Measurements from ENCODE around the gene SLC5A2. TPM values are rescaled to one million over a fixed set of nuclear protein-coding genes. Genes with fewer than 3 reads are reported as not detected.
"Not testable (repeated sequence)": the region's sequence is repeated elsewhere in the genome, so short reads cannot be mapped to it uniquely, and the experiment has no call there.

Gene SLC5A2
- total RNA-seq, 2 experiments from 2014 or later = not detected

DNA sequence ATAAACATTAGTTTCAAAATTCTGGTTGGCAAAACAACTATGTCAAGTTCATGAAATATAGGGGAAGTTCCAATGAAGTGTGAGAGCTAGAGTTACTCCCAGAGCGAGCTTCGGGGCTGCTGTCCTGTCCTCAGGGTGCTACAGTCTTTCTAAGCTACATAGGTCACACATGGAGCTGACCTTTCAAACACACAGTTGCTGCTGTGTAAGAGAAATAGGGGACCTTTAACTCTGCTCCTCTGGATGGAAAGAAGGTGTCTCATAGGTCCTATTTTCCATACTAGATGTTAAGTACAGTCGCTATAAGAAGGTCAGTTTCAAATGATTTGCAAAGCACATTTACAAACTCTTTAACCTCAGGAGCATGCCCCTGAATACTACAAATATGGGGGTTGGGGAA is 38.4 kb downstream of the SLC5A2 start:
- Histone ChIP-seq H3K4me1 (ENCODE audit: insufficient read depth, low read length, poor library complexity, severe bottlenecking) (no peaks in the 10 kb centered on the region), H3K79me2 (ENCODE audit: insufficient read depth, low read depth, low read length) (no peaks in the 10 kb centered on the region), H3K36me3 (ENCODE audit: insufficient read depth, low read length) (no peaks in the 10 kb centered on the region), H3K27ac (ENCODE audit: low read depth, low read length, poor library complexity, severe bottlenecking) (no peak overlapping the region), H3K4me2 (ENCODE audit: low read length) (no peak overlapping the region), H3K4me3 (ENCODE audit: low read depth, low read length, poor library complexity, severe bottlenecking) (no peak overlapping the region), H3K9me3 (ENCODE audit: low read length) (no peaks in the 10 kb centered on the region), H3K9me2 (ENCODE audit: insufficient read depth, low read length) (no peaks in the 10 kb centered on the region), H2AFZ (ENCODE audit: low read length) (no peak overlapping the region), H4K20me1 (ENCODE audit: insufficient read depth, low read length) (no peaks in the 10 kb centered on the region)
- no peak for TF ChIP-seq EZH2phosphoT487 (IDR thresholded peaks at IDR 0.05; ENCODE audit: borderline replicate concordance, low read depth, low read length)
- TF ChIP-seq, protein P1, sequence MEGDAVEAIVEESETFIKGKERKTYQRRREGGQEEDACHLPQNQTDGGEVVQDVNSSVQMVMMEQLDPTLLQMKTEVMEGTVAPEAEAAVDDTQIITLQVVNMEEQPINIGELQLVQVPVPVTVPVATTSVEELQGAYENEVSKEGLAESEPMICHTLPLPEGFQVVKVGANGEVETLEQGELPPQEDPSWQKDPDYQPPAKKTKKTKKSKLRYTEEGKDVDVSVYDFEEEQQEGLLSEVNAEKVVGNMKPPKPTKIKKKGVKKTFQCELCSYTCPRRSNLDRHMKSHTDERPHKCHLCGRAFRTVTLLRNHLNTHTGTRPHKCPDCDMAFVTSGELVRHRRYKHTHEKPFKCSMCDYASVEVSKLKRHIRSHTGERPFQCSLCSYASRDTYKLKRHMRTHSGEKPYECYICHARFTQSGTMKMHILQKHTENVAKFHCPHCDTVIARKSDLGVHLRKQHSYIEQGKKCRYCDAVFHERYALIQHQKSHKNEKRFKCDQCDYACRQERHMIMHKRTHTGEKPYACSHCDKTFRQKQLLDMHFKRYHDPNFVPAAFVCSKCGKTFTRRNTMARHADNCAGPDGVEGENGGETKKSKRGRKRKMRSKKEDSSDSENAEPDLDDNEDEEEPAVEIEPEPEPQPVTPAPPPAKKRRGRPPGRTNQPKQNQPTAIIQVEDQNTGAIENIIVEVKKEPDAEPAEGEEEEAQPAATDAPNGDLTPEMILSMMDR (conservative IDR thresholded peaks at IDR 0.05; ENCODE audit: low read length) = no peak
- DNase-seq (ENCODE audit: low spot score) = no peak
- ChIA-PET CTCF (ENCODE audit: unreplicated experiment) (no interaction called here), POLR2A (no interaction called here)
- intact Hi-C loops (cut with micrococcal nuclease; ENCODE audit: unreplicated experiment) = no loop called here
- no TSS peak for BruUV-seq (replicated peaks)

DNA sequence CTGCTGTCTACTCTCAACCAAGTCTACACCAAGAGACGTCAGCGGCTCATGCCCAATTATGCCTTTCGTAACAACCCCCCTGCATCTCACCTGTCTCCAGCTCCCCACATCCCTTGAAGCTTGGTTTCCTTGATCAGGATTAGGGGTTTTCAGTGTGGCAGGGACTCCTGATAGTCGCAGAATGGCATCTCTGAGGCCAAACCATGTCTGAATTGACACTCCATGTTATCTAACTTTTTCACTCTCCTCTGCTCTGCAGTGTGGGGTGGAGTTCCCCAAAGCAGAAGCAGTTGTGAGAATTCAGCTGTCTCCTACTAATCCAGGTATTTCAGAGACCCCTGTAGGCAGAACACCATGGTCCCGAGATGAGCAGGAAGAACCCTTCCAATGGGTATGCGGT is 39.1 kb downstream of the SLC5A2 start:
- CTCF ChIA-PET (ENCODE audit: unreplicated experiment) = no interaction called here
- Histone ChIP-seq H3K79me2 (ENCODE audit: insufficient read depth, low read depth, low read length) (no peaks in the 10 kb centered on the region), H3K9me3 (ENCODE audit: low read length) (no peaks in the 10 kb centered on the region), H3K9me2 (ENCODE audit: insufficient read depth, low read length) (no peaks in the 10 kb centered on the region), H3K36me3 (ENCODE audit: insufficient read depth, low read length) (no peaks in the 10 kb centered on the region), H3K27ac (ENCODE audit: low read depth, low read length, poor library complexity, severe bottlenecking) (no peak overlapping the region), H3K4me3 (ENCODE audit: low read depth, low read length, poor library complexity, severe bottlenecking) (no peak overlapping the region), H4K20me1 (ENCODE audit: insufficient read depth, low read length) (no peaks in the 10 kb centered on the region), H3K4me1 (ENCODE audit: insufficient read depth, low read length, poor library complexity, severe bottlenecking) (no peaks in the 10 kb centered on the region), H2AFZ (ENCODE audit: low read length) (no peak overlapping the region), H3K4me2 (ENCODE audit: low read length) (no peak overlapping the region)
- TF ChIP-seq, protein P1 (conservative IDR thresholded peaks at IDR 0.05; ENCODE audit: low read length) = no peak
- TF ChIP-seq EZH2phosphoT487 (IDR thresholded peaks at IDR 0.05; ENCODE audit: borderline replicate concordance, low read depth, low read length) = no peak
- POLR2A ChIA-PET = no interaction called here
- intact Hi-C loops (cut with micrococcal nuclease; ENCODE audit: unreplicated experiment) = no loop called here
- DNase-seq (ENCODE audit: low spot score) = no peak
- BruUV-seq (replicated peaks) = no TSS peak

- H3K79me2 ChIP-seq (ENCODE audit: insufficient read depth, low read depth, low read length); H4K20me1 ChIP-seq (ENCODE audit: insufficient read depth, low read length); H3K4me2 ChIP-seq (ENCODE audit: low read length); H2AFZ ChIP-seq (ENCODE audit: low read length); intact Hi-C loops (cut with micrococcal nuclease; ENCODE audit: unreplicated experiment); H3K27ac ChIP-seq (ENCODE audit: low read depth, low read length, poor library complexity, severe bottlenecking); H3K4me1 ChIP-seq (ENCODE audit: insufficient read depth, low read length, poor library complexity, severe bottlenecking); CTCF ChIA-PET (ENCODE audit: unreplicated experiment); H3K4me3 ChIP-seq (ENCODE audit: low read depth, low read length, poor library complexity, severe bottlenecking); H3K36me3 ChIP-seq (ENCODE audit: insufficient read depth, low read length); H3K9me3 ChIP-seq (ENCODE audit: low read length); POLR2A ChIA-PET; BruUV-seq (replicated peaks); DNase-seq (ENCODE audit: low spot score); H3K9me2 ChIP-seq (ENCODE audit: insufficient read depth, low read length): not testable (repeated sequence)
Measured at GRCh38 chr16:31523768-31524167, 40.8 kb downstream of the SLC5A2 start.

Measured in OCI-LY7 (cell line).